Embryonic facial prominence (tissue), 1 donor: ENCODE data around the gene STK11.

ENCODE experiments used
- DNase-seq: peaks from one replicate; pipeline ENCODE4 v3.0.0-alpha.2; 2016; ENCODE audit errors: extremely low spot score

Gene STK11

DNA sequence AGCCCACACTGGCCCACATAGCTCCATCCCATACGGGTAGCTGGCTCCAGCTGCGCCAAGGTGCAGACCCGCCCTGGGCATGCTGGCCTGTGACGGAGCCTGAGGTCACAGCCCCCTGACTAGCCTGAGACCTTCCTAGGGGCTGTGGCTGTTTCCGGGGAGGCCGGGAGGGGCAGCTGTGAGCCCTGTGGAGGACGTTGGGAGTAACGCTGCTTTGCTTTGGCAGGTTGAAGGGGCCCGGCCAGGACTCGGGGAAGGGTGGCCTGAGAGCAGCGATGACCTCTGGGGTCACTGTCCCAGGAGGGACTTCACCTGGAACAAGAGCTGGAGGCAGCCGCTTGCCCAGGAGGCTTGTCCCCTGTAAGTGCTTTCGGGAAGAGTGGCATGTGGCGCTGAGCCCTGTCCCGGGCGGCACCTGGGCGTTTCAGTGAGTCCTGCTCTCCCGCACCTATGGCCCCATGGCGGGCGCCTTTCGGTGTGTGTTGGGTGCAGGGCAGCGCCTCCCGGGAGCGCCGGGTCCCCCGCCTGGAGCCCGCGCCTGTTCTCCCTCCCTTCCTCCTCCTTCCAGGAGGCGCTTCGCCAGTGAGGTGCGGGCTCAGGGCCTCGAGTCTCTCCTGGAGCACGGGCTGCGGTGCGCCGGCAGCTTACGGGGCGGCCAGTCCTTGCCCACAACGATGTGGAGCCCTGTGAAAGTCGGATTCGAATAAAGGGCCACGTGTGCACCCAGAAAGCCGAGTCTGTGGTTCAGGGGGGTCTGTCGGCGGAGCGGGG is 68.7 kb downstream of the STK11 start:
- DNase-seq: no peak

- no peak for DNase-seq
Observed at GRCh38 chr19:1274852-1275259, 69.3 kb downstream of the STK11 start.

DNA sequence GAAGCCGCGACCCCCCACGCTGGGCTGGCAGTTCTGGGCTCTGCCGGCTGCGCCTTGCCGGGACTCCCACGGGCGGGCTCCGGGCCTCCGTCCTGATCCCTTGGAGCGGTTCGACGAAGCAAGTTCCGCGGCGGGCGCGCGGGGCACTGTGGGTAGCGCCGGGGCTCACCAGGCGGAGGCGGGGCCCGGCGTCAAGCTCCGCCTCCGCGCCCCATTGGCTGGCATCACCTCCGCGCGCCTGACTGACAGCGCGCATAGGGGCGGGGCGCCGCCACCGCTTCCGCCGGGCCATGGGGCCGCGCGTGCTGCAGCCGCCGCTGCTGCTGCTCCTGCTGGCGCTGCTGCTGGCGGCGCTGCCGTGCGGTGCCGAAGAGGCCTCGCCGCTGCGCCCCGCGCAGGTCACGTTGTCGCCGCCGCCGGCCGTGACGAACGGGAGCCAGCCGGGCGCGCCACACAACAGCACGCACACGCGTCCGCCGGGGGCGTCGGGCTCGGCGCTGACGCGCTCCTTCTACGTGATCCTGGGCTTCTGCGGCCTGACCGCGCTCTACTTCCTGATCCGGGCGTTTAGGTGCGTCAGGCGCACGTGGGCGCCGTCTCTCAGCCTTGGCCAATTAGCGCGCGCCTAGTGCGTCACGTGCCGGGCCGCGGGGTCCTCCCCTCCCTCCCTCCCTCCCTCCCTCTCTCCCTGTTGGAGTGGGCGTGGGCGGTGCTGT is 69.8 kb downstream of the STK11 start, which contains the start of gene FAM174C:
FAM174C (plus strand) TSS at position 271 of the 716 bp plus-strand sequence; CDS start at position 291, 20 bp downstream.
- DNase-seq: peak; percentile 91

- no peak for DNase-seq
Observed at GRCh38 chr19:1275976-1276627, 70.5 kb downstream of the STK11 start.

DNA sequence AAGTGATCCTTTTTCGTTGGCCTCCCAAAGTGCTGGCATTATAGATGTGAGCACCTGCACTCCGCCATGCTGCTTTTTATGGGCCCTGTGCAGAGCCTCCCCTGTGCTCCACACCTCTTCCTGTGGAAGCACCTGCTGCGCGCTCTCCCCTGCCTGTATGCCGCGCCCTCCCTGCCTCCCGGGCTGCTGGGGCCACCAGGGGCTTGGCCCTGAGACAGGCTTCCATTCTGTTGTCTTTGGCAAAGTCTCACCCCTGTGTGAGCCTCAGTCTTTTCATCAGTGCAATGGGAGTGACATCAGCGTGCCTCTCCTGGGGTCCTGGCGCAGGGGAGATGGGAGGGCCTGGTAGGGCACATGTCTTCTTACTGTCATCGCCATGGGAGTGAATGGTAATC is 71.0 kb downstream of the STK11 start:
- DNase-seq: no peak

DNA sequence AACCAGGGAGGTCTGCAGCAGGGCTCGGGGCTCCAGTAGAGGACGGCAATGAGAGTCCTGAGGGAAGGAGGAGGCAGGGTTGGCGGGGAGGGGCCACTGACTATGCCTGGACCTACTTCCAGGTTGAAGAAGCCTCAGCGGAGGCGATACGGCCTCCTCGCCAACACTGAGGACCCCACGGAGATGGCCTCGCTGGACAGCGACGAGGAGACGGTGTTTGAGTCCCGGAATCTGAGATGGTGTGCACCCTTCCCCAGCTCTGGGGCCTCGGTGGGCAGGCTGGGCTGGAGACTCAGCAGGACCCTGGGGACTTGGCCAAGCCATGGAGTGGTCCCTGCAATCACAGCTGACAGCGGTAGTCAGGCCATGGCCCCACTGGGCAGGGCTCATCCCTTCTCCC is 71.5 kb downstream of the STK11 start:
- no peak for DNase-seq
